Measurements from ENCODE around the gene ACTRT2.

- TF ChIP-seq CTCF (IDR thresholded peaks at IDR 0.05; ENCODE audit: low read length): no peak
- TF ChIP-seq EZH2 (optimal IDR thresholded peaks at IDR 0.05; ENCODE audit: low read depth, low read length): no peak
- no peak for TF ChIP-seq EZH2phosphoT487 (IDR thresholded peaks at IDR 0.05; ENCODE audit: low read length)
Observed at GRCh38 chr1:3018051-3018471, 3.2 kb upstream of the ACTRT2 start.
